ENCODE measurements around the gene PI4KA. TPM values are rescaled to one million over a fixed set of nuclear protein-coding genes. Genes with fewer than 3 reads are reported as not detected.
A peak's percentile ranks its signal among the peaks of the same experiment; 100 is the strongest.

The PI4KA gene
- total RNA-seq, 1 experiment from 2014 or later = 71.6 TPM

DNA sequence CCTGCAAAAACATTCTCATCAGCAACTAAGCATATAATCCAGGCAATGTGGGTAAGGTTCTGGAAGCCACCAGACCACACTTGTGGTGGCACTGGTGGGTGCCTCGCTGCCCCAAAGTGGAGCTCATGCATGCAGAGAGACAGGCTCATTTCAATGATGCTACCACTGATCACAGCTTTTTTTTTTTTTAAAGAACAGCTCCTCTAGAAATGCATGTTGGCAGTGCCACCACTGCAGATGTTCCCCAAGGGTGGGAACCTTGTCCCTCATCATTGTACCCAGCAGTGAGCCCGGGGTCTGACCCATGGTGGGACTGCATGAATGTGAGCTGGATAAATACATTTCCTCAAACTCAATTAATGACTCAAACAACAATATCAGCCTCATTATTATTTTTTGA, 115.8 kb downstream of the PI4KA start:
- Histone ChIP-seq H3K4me3 (ENCODE audit: low read depth, low read length, poor library complexity, severe bottlenecking) (no peak overlapping the region), H3K27ac (ENCODE audit: low read depth, low read length, poor library complexity, severe bottlenecking) (no peak overlapping the region), H3K36me3 (ENCODE audit: insufficient read depth, low read length, poor library complexity, severe bottlenecking) (peaks cover 11% of the 10 kb centered on the region), H3K4me1 (ENCODE audit: insufficient read depth, low read length, poor library complexity, severe bottlenecking) (no peaks in the 10 kb centered on the region), H3K27me3 (replicated peaks; ENCODE audit: insufficient read depth, low read depth, low read length, poor library complexity) (no peaks in the 10 kb centered on the region), H3K9me3 (ENCODE audit: low read depth, low read length, poor library complexity, severe bottlenecking) (peaks cover 7% of the 10 kb centered on the region)
- ChIA-PET CTCF (no interaction called here), POLR2A (ENCODE audit: low non-redundant PET) (no interaction called here)
- intact Hi-C loops (cut with micrococcal nuclease; ENCODE audit: unreplicated experiment) = no loop called here
- TF ChIP-seq, protein P1, sequence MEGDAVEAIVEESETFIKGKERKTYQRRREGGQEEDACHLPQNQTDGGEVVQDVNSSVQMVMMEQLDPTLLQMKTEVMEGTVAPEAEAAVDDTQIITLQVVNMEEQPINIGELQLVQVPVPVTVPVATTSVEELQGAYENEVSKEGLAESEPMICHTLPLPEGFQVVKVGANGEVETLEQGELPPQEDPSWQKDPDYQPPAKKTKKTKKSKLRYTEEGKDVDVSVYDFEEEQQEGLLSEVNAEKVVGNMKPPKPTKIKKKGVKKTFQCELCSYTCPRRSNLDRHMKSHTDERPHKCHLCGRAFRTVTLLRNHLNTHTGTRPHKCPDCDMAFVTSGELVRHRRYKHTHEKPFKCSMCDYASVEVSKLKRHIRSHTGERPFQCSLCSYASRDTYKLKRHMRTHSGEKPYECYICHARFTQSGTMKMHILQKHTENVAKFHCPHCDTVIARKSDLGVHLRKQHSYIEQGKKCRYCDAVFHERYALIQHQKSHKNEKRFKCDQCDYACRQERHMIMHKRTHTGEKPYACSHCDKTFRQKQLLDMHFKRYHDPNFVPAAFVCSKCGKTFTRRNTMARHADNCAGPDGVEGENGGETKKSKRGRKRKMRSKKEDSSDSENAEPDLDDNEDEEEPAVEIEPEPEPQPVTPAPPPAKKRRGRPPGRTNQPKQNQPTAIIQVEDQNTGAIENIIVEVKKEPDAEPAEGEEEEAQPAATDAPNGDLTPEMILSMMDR (conservative IDR thresholded peaks at IDR 0.05; ENCODE audit: low read depth, low read length) = no peak
- no peak for TF ChIP-seq EZH2 (IDR thresholded peaks at IDR 0.05; ENCODE audit: borderline replicate concordance, low read depth, low read length, poor library complexity, severe bottlenecking)
- DNase-seq (ENCODE audit: low spot score) = no peak
- BruUV-seq (replicated peaks) = no TSS peak

DNA sequence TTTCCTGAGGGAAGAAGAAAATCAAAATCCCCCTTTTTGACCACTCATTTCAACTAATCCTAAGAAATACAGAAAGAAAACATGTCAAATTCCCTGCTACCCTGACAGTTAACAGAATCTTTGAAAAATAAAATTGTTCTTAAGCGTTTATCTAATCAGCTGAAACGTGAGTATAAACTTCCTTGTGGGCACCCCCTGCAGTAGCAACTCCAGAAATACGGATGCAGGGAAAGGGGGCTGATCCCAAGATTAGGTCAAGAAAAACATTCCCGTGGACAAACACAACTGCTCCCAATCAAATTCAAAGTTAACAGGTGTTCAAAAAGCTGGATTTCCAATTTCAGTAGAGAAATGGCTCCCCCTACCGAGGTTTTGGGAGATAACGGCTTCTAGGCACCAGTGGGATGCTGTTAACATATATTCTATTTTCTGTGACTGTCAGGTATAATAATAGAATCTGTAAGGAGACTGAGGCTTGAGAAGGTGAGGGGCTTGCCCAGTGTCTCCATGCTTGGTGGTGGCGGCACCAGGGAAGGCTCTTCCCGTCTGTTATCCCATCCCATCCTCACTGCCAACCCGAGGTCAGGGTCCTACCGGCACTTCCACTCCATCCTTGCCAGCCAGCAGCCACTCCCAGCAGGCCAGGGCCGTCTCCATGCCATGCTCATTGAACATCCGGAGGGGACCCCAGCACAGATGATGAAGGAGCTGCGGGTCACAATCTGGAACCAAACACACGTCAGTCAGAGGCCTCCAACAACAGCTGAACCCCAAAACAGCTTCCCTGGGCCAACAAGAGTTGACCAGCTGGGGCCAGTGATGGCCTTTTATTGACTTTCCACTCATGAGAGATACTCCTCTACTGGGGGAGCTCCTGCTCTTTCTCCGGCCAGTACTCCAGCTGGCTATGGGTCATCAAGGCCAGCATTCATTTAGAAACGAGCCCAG, 116.7 kb downstream of the PI4KA start:
- Histone ChIP-seq H3K9me3 (ENCODE audit: low read depth, low read length, poor library complexity, severe bottlenecking) (peaks cover 7% of the 10 kb centered on the region), H3K4me1 (ENCODE audit: insufficient read depth, low read length, poor library complexity, severe bottlenecking) (no peaks in the 10 kb centered on the region), H3K27me3 (replicated peaks; ENCODE audit: insufficient read depth, low read depth, low read length, poor library complexity) (no peaks in the 10 kb centered on the region), H3K36me3 (ENCODE audit: insufficient read depth, low read length, poor library complexity, severe bottlenecking) (peaks cover 11% of the 10 kb centered on the region), H3K4me3 (ENCODE audit: low read depth, low read length, poor library complexity, severe bottlenecking) (no peak overlapping the region), H3K27ac (ENCODE audit: low read depth, low read length, poor library complexity, severe bottlenecking) (no peak overlapping the region)
- ChIA-PET POLR2A (ENCODE audit: low non-redundant PET) (no interaction called here), CTCF (interaction anchor here (0.6 kb wide), 1 partner anchor 313 kb away, joined by 7 read pairs; no protein-coding TSS in a partner anchor)
- intact Hi-C loops (cut with micrococcal nuclease; ENCODE audit: unreplicated experiment) = no loop called here
- BruUV-seq (replicated peaks) = no TSS peak
- peak; percentile 59 for DNase-seq (ENCODE audit: low spot score)
- TF ChIP-seq, protein P1 (conservative IDR thresholded peaks at IDR 0.05; ENCODE audit: low read depth, low read length) = peak; percentile 85
- TF ChIP-seq EZH2 (IDR thresholded peaks at IDR 0.05; ENCODE audit: borderline replicate concordance, low read depth, low read length, poor library complexity, severe bottlenecking) = no peak

DNA sequence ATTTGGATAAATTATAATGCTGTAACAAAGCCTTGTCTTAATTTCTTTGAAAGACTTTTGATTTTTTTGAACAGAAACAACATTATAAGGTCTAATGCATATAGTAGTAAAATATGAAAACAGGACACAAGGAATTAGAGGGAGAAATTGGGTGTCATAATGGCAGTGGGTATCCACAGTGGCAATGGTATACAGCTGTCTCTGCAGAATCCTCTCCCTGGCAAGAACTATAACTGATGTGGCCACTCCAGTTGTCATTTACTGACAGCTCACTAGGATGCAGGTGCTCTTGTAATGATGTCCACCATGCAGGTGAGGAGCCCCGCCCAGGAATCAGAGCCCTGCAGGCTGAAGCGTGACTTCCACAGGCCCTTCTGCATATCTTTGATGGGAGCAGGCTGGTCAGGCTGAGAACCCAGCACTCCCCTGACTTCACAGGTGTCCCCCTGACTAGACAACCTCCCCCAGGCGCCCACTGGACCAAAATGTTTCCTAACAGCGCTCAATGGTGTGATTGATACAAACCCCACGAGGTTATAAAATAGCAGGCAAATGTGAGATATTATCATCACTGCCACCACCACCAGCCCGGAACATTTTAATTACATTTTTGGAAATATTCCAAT, 117.5 kb downstream of the PI4KA start:
- no peak overlapping the region for H3K4me3 ChIP-seq (ENCODE audit: low read depth, low read length, poor library complexity, severe bottlenecking)
- no peaks in the 10 kb centered on the region for H3K4me1 ChIP-seq (ENCODE audit: insufficient read depth, low read length, poor library complexity, severe bottlenecking)
- CTCF ChIA-PET = no interaction called here
- H3K27ac ChIP-seq (ENCODE audit: low read depth, low read length, poor library complexity, severe bottlenecking) = no peak overlapping the region
- POLR2A ChIA-PET (ENCODE audit: low non-redundant PET) = no interaction called here
- peaks cover 11% of the 10 kb centered on the region for H3K36me3 ChIP-seq (ENCODE audit: insufficient read depth, low read length, poor library complexity, severe bottlenecking)
- TF ChIP-seq, protein P1 (conservative IDR thresholded peaks at IDR 0.05; ENCODE audit: low read depth, low read length) = no peak
- TF ChIP-seq EZH2 (IDR thresholded peaks at IDR 0.05; ENCODE audit: borderline replicate concordance, low read depth, low read length, poor library complexity, severe bottlenecking) = no peak
- DNase-seq (ENCODE audit: low spot score) = no peak
- no peaks in the 10 kb centered on the region for H3K27me3 ChIP-seq (replicated peaks; ENCODE audit: insufficient read depth, low read depth, low read length, poor library complexity)
- H3K9me3 ChIP-seq (ENCODE audit: low read depth, low read length, poor library complexity, severe bottlenecking) = peaks cover 7% of the 10 kb centered on the region
- no TSS peak for BruUV-seq (replicated peaks)
- intact Hi-C loops (cut with micrococcal nuclease; ENCODE audit: unreplicated experiment) = no loop called here
